H1 (cell line): Measurements from ENCODE around the gene CDH26. TPM values are rescaled to one million over a fixed set of nuclear protein-coding genes. Genes with fewer than 3 reads are reported as not detected.

Source experiments
- CTCF ChIA-PET: fragments of 300-600 bp; sonication (Branson Sonifier 250); formaldehyde crosslinking; loops from one replicate; lab custom pipeline; 2021; ENCODE audit not compliant: partially characterized antibody; lab: Charles Lee
- POLR2A ChIA-PET: fragments of 300-600 bp; sonication (Branson Sonifier 250); formaldehyde crosslinking; loops from one replicate; lab custom pipeline; 2021; ENCODE audit warnings: inconsistent platforms; ENCODE audit not compliant: partially characterized antibody; lab: Charles Lee
- DNase-seq, 2 experiments: peaks; one replicate each; pipeline versions ENCODE4 v3.0.0 to v3.0.0-alpha.2; 2010 to 2022; ENCODE audit warnings: low spot score in 2 of 2, low read depth in 1 of 2, mixed read lengths in 1 of 2
- FAIRE-seq: peaks from 2 replicates; lab custom pipeline; 2011; peaks lifted over from hg19 to GRCh38; lab: Jason Lieb, UNC
- H2AFZ ChIP-seq: 2 replicates; pipeline ENCODE4 v1.8.1; 2012; ENCODE audit warnings: low read length, inconsistent platforms
- H2AK5ac ChIP-seq: 2 replicates; pipeline ENCODE4 v1.6.1; 2013; ENCODE audit warnings: low read depth, low read length
- H2BK120ac ChIP-seq: replicated peaks from 2 replicates; pipeline ENCODE3; 2013; ENCODE audit warnings: low read depth, low read length, inconsistent platforms
- H2BK12ac ChIP-seq: 2 replicates; pipeline ENCODE4 v1.6.1; 2013; ENCODE audit warnings: low read depth, low read length
- H2BK15ac ChIP-seq: 2 replicates; pipeline ENCODE4 v1.6.1; 2013; ENCODE audit warnings: low read length
- H2BK20ac ChIP-seq: 2 replicates; pipeline ENCODE4 v1.6.1; 2013; ENCODE audit warnings: low read length
- H2BK5ac ChIP-seq: 2 replicates; pipeline ENCODE4 v1.6.1; 2013; ENCODE audit warnings: low read depth, low read length
- H3K14ac ChIP-seq: 2 replicates; pipeline ENCODE4 v1.6.1; 2013; ENCODE audit warnings: inconsistent platforms; ENCODE audit not compliant: insufficient read length
- H3K18ac ChIP-seq: 2 replicates; pipeline ENCODE4 v1.6.1; 2013; ENCODE audit warnings: low read length; ENCODE audit errors: extremely low read depth
- H3K23ac ChIP-seq: 2 replicates; pipeline ENCODE4 v1.6.1; 2013; ENCODE audit warnings: inconsistent platforms; ENCODE audit not compliant: insufficient read length
- H3K23me2 ChIP-seq: 2 replicates; pipeline ENCODE4 v1.6.1; 2013; ENCODE audit warnings: low read depth, low read length
- H3K27ac ChIP-seq: 2 replicates; pipeline ENCODE4 v1.6.1; 2011; ENCODE audit warnings: low read depth, low read length, inconsistent platforms
- H3K27me3 ChIP-seq, 4 experiments: replicated peaks in 1 of 4; 1 replicate in 1 of 4; 2 replicates in 3 of 4; pipeline versions ENCODE4 v1.6.1 to v1.8.1; 2011 to 2013; ENCODE audit warnings: low read length in 3 of 4, mild to moderate bottlenecking in 3 of 4, inconsistent platforms in 2 of 4, mixed read lengths in 2 of 4, moderate library complexity in 1 of 4; ENCODE audit not compliant: control insufficient read depth in 3 of 4, insufficient read depth in 3 of 4; ENCODE audit errors: extremely low read depth in 1 of 4
- H3K36me3 ChIP-seq, 4 experiments: 2 replicates each; pipeline versions ENCODE4 v1.6.1 to v1.8.1; 2011 to 2013; ENCODE audit warnings: mild to moderate bottlenecking in 4 of 4, low read length in 3 of 4, moderate library complexity in 2 of 4, control low read depth in 1 of 4, inconsistent platforms in 1 of 4; ENCODE audit not compliant: insufficient read depth in 4 of 4, control insufficient read depth in 2 of 4
- H3K4ac ChIP-seq: replicated peaks from 2 replicates; pipeline ENCODE3; 2013; ENCODE audit warnings: low read length, low read depth, mixed read lengths, inconsistent platforms; ENCODE audit not compliant: insufficient read length
- H3K4me1 ChIP-seq, 4 experiments: replicated peaks in 1 of 4; 1 replicate in 1 of 4; 2 replicates in 3 of 4; pipeline versions ENCODE4 v1.6.1 to v1.8.1; 2011 to 2013; ENCODE audit warnings: low read length in 3 of 4, inconsistent platforms in 2 of 4, mixed read lengths in 1 of 4; ENCODE audit not compliant: insufficient read depth in 4 of 4, control insufficient read depth in 3 of 4
- H3K4me2 ChIP-seq, 2 experiments: 2 replicates each; pipeline versions ENCODE4 v1.6.1 to v1.8.1; 2011 to 2013; ENCODE audit warnings: low read depth in 2 of 2, low read length in 2 of 2, control low read depth in 1 of 2, inconsistent platforms in 1 of 2, mild to moderate bottlenecking in 1 of 2; ENCODE audit not compliant: insufficient read depth in 1 of 2
- H3K4me3 ChIP-seq, 4 experiments: fragments of 200-600, 300-600 bp in 1 of 4; sonication (generic), shearing (Covaris generic), sonication (Bioruptor Twin) in 1 of 4; 2 replicates each; pipeline versions ENCODE4 v1.5.1 to v1.8.1; 2011 to 2016; ENCODE audit warnings: low read length in 4 of 4, low read depth in 3 of 4, control low read depth in 2 of 4, inconsistent platforms in 2 of 4, mild to moderate bottlenecking in 2 of 4, mixed read lengths in 1 of 4, moderate library complexity in 1 of 4; ENCODE audit not compliant: insufficient read depth in 2 of 4; ENCODE audit errors: extremely low read depth in 1 of 4
- H3K56ac ChIP-seq: replicated peaks from 2 replicates; pipeline ENCODE3; 2013; ENCODE audit warnings: low read depth, mild to moderate bottlenecking, mixed read lengths, low read length, inconsistent platforms; ENCODE audit not compliant: insufficient read length
- H3K79me1 ChIP-seq: 2 replicates; pipeline ENCODE4 v1.6.1; 2013; ENCODE audit warnings: low read depth, low read length, control low read depth
- H3K79me2 ChIP-seq, 2 experiments: 2 replicates each; pipeline versions ENCODE4 v1.6.1 to v1.8.1; 2012 to 2013; ENCODE audit warnings: low read length in 2 of 2, mild to moderate bottlenecking in 2 of 2, inconsistent platforms in 1 of 2; ENCODE audit not compliant: insufficient read depth in 2 of 2, control insufficient read depth in 1 of 2
- H3K9ac ChIP-seq, 4 experiments: replicated peaks in 1 of 4; 1 replicate in 1 of 4; 2 replicates in 3 of 4; pipeline versions ENCODE4 v1.6.1 to v1.8.1; 2011 to 2013; ENCODE audit warnings: low read depth in 3 of 4, low read length in 3 of 4, control low read depth in 2 of 4, mild to moderate bottlenecking in 2 of 4, moderate library complexity in 2 of 4, inconsistent platforms in 1 of 4; ENCODE audit errors: extremely low read depth in 1 of 4
- H3K9me3 ChIP-seq, 2 experiments: 2 replicates each; pipeline versions ENCODE4 v1.6.1 to v1.8.1; 2012 to 2013; ENCODE audit warnings: mild to moderate bottlenecking in 2 of 2, moderate library complexity in 2 of 2, control low read depth in 1 of 2, inconsistent platforms in 1 of 2, low read depth in 1 of 2, low read length in 1 of 2, mixed read lengths in 1 of 2; ENCODE audit not compliant: insufficient read depth in 2 of 2
- H4K20me1 ChIP-seq, 2 experiments: replicated peaks in 1 of 2; 2 replicates each; pipeline versions ENCODE3 to v1.8.1; 2011 to 2013; ENCODE audit warnings: inconsistent platforms in 2 of 2, low read length in 2 of 2, mild to moderate bottlenecking in 1 of 2; ENCODE audit not compliant: insufficient read depth in 2 of 2, control insufficient read depth in 1 of 2
- H4K5ac ChIP-seq: 2 replicates; pipeline ENCODE4 v1.6.1; 2013; ENCODE audit warnings: low read length, low read depth, mixed read lengths, inconsistent platforms; ENCODE audit not compliant: insufficient read length
- H4K8ac ChIP-seq: 2 replicates; pipeline ENCODE4 v1.8.0; 2013; ENCODE audit warnings: mild to moderate bottlenecking, moderate library complexity, low read length, inconsistent platforms; ENCODE audit not compliant: insufficient read depth; ENCODE audit errors: extremely low read depth
- H4K91ac ChIP-seq: replicated peaks from 2 replicates; pipeline ENCODE3; 2013; ENCODE audit warnings: low read length, mixed read lengths, inconsistent platforms; ENCODE audit not compliant: insufficient read length
- BRCA1 ChIP-seq: IDR thresholded peaks from 2 replicates; pipeline ENCODE4 v1.6.1; 2012; ENCODE audit warnings: low read depth, low read length, improper control_type of control experiment
- GABPA ChIP-seq: IDR thresholded peaks from 2 replicates; pipeline ENCODE4 v1.6.1; 2011; ENCODE audit warnings: mild to moderate bottlenecking, low read length, moderate library complexity, borderline replicate concordance; ENCODE audit not compliant: insufficient read depth
- PHF8 ChIP-seq: fragments of 200-600 bp; sonication (generic); conservative IDR thresholded peaks from 2 replicates; pipeline ENCODE4 v1.7.1; 2012; ENCODE audit warnings: low read depth, mild to moderate bottlenecking, inconsistent platforms, low read length, moderate library complexity
- POLR2A ChIP-seq, 2 experiments: IDR thresholded peaks; 1 replicate in 1 of 2; 2 replicates in 1 of 2; pipeline ENCODE4 v1.6.1; 2011; ENCODE audit warnings: low read depth in 2 of 2, low read length in 2 of 2, mild to moderate bottlenecking in 2 of 2; ENCODE audit errors: control extremely low read depth in 1 of 2
- RAD21 ChIP-seq, 2 experiments: IDR thresholded peaks in 1 of 2; conservative IDR thresholded peaks in 1 of 2; 2 replicates each; pipeline ENCODE4 v1.6.1; 2011; ENCODE audit warnings: low read depth in 2 of 2, low read length in 2 of 2, improper control_type of control experiment in 1 of 2, inconsistent platforms in 1 of 2, mild to moderate bottlenecking in 1 of 2, moderate library complexity in 1 of 2
- RNF2 ChIP-seq: fragments of 200-900, 300-1000 bp; sonication (generic); IDR thresholded peaks from 2 replicates; pipeline ENCODE4 v1.7.1; 2016; ENCODE audit warnings: borderline replicate concordance, low read depth, mild to moderate bottlenecking, antibody characterized with exemption, low read length; ENCODE audit not compliant: poor library complexity, severe bottlenecking; ENCODE audit errors: missing control alignments
- SIX5 ChIP-seq: IDR thresholded peaks from 2 replicates; pipeline ENCODE4 v1.6.1; 2011; ENCODE audit warnings: mild to moderate bottlenecking, low read depth, low read length
- TAF1 ChIP-seq: IDR thresholded peaks from 2 replicates; pipeline ENCODE4 v1.6.1; 2011; ENCODE audit warnings: mild to moderate bottlenecking, low read depth, low read length
- TCF12 ChIP-seq: IDR thresholded peaks from 2 replicates; pipeline ENCODE4 v1.6.1; 2011; ENCODE audit warnings: low read depth, mild to moderate bottlenecking, low read length
- WGBS, 2 experiments: shearing (Covaris generic) in 1 of 2; methylation state at CpG; one replicate each; pipeline versions ENCODE4 v1.1.6 to v1.1.7; 2013 to 2015; ENCODE audit warnings: low lambda C conversion rate in 2 of 2, mixed read lengths in 2 of 2, inconsistent platforms in 1 of 2, low coverage in 1 of 2, missing lambda C conversion rate in 1 of 2; ENCODE audit not compliant: insufficient replicate concordance in 2 of 2, insufficient coverage in 1 of 2, insufficient read length in 1 of 2; ENCODE audit errors: extremely low coverage in 1 of 2, missing lambda C conversion rate in 1 of 2; 5-methylcytosine and 5-hydroxymethylcytosine counted together
- polyA plus RNA-seq, 7 experiments: library from polyadenylated mRNA; depleted of rRNA in 3 of 7; stranded (reverse) in 5 of 7; unstranded in 2 of 7; fragments of >200 nt in 5 of 7; fragments of 200-250 nt in 2 of 7; gene quantifications; 1 replicate in 5 of 7; 2 replicates in 1 of 7; 4 replicates in 1 of 7; pipeline versions ENCODE4 v1.2.1 to v1.2.3, GENCODE V29; 2011 to 2013; ENCODE audit warnings: missing spikeins in 2 of 7, mixed read lengths in 2 of 7
- total RNA-seq: library from RNA; stranded (reverse); fragmentation: NEBNext Ultra II Directional; extraction: Animal tissue kit (Norgen Biotek cat#: 25700); gene quantifications from 2 replicates; pipeline ENCODE4 v1.2.1, GENCODE V29; 2021
- TF ChIP-seq, protein P1 (sequence below): IDR thresholded peaks from 2 replicates; pipeline ENCODE4 v1.6.1; 2012; ENCODE audit warnings: inconsistent platforms

Gene CDH26
- total and polyA plus RNA-seq, 2 of the 8 experiments (the other 6 are each of a cell fraction or from before 2014, with no cell fraction given): 1.5 to 1.7 TPM

DNA sequence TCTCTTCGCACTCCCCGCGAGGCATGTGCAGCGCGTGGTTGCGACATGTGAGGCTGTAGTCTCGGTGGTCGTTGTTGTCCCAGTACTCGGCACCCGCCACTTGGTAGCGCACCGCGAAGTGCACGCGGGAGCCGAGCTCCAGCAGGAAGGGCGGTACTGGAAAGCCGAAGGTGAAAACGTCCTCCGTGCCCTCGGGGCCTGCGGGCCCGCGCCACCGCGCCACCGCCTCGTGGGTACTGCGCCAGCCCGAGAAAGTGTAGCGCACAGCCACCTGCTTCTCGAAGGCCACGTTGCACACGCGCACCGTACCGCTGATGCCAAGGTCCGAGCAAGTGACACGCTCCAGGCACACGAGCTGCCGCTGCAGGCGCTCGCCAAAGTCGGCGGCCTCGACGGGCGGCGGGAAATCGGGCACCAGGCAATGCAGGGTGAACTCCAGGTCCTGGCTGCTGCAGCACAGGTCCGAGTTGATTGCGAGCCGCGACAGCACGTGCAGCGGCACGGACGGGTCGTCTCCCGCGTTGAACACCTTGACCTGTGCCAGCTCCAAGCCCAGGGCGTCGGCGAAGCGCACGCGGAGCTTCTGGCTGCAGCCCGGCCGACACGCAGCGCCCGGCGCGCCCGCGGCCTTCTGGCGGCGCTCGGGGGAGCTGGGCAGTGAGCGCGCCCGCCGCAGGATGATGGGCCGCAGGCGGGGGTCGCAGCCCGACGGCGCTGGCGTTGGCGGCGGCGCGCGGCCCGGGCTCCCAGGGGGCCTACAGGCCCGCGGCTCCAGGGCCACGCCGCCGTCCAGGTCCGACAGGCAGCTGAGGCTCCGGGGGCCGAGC is 19.0 kb upstream of the CDH26 start:
- Histone ChIP-seq H4K8ac (peak overlapping the region; percentile 93), H3K23ac (no peak overlapping the region), H3K14ac (no peak overlapping the region), H3K27me3 (peaks cover 9 to 20% (median 18%) of the 10 kb centered on the region in 4 experiments), H4K20me1 (peaks cover 0 to 7% of the 10 kb centered on the region in 2 experiments), H2BK20ac (no peak overlapping the region), H2BK15ac (peak overlapping the region; percentile 36; the same call in 1 of the 2 replicates), H3K23me2 (peaks cover 14% of the 10 kb centered on the region), H3K18ac (no peak overlapping the region), H4K5ac (no peak overlapping the region), H3K56ac (no peak overlapping the region), H2AK5ac (no peak overlapping the region), H3K9ac (no peak overlapping the region), H3K79me1 (no peaks in the 10 kb centered on the region), H3K36me3 (peaks cover 0 to 12% (median 6%) of the 10 kb centered on the region in 4 experiments; a peak in 4 of 8 replicates), H3K27ac (no peak overlapping the region), H3K9me3 (peaks cover 5 to 9% of the 10 kb centered on the region in 2 experiments; a peak in 3 of 4 replicates), H3K4me1 (peaks cover 0 to 4% (median 2%) of the 10 kb centered on the region in 4 experiments; a peak in 4 of 7 replicates), H2BK120ac (no peak overlapping the region), H4K91ac (no peak overlapping the region), H2AFZ (peak overlapping the region; percentile 78; the same call in 1 of the 2 replicates), H3K4me2 (peak overlapping the region; percentile 83 to 93), H2BK5ac (no peak overlapping the region), H3K4ac (peak overlapping the region; percentile 90), H3K4me3 (peak overlapping the region; percentile 61 to 88 (median 75); a peak in 7 of 8 replicates), H2BK12ac (no peak overlapping the region), H3K79me2 (peaks cover 0 to 5% of the 10 kb centered on the region in 2 experiments; a peak in 1 of 4 replicates)
- WGBS, 2 experiments: 94% methylated on average over 22 of the region's 104 CpGs; no CpG with 5 or more reads in 1 of the 2 experiments
- POLR2A ChIA-PET: interaction anchor here (0.9 to 2.3 kb wide), 4 partner anchors 10 to 49 kb away, joined by 3 to 8 read pairs (median 3); no protein-coding TSS in a partner anchor
- DNase-seq: peak in 1 of 2 experiments; percentile 61
- FAIRE-seq: no peak
- CTCF ChIA-PET: interaction anchor here (0.6 to 1.4 kb wide), 4 partner anchors 10 to 118 kb away, joined by 3 to 6 read pairs (median 4); no protein-coding TSS in a partner anchor
- no peak for TF ChIP-seq POLR2A (IDR thresholded peaks at IDR 0.05; ENCODE audit: control extremely low read depth in 1 of 2, low read depth in 2 of 2, low read length in 2 of 2)
- TF ChIP-seq, protein P1, sequence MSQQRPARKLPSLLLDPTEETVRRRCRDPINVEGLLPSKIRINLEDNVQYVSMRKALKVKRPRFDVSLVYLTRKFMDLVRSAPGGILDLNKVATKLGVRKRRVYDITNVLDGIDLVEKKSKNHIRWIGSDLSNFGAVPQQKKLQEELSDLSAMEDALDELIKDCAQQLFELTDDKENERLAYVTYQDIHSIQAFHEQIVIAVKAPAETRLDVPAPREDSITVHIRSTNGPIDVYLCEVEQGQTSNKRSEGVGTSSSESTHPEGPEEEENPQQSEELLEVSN: peak; percentile 99
- TF ChIP-seq BRCA1: no peak
- 0 out of 2 replicates have a peak, but pooled peaks have one; percentile 12 for TF ChIP-seq PHF8
- TF ChIP-seq GABPA: no peak
- TF ChIP-seq TCF12: no peak
- TF ChIP-seq RNF2: peak; percentile 76
- no peak for TF ChIP-seq TAF1
- TF ChIP-seq SIX5: no peak
- TF ChIP-seq RAD21 (IDR thresholded peaks at IDR 0.05 in 1 of 2, conservative IDR thresholded peaks at IDR 0.05 in 1 of 2; ENCODE audit: low read depth in 2 of 2, low read length in 2 of 2): no peak
